Cardiac fibroblast (primary cell): Measurements from ENCODE around the gene SRGAP2C.
"Not testable (repeated sequence)": the region's sequence is repeated elsewhere in the genome, so short reads cannot be mapped to it uniquely, and the experiment has no call there.

Source experiments
- DNase-seq, 2 donors: peaks; one replicate each; pipeline versions ENCODE4 v3.0.0 to v3.0.0-alpha.2; 2010; ENCODE audit warnings: low read depth in 2 of 2
- H3K4me3 ChIP-seq, 2 donors: replicated peaks in 1 of 2; 1 replicate in 1 of 2; 2 replicates in 1 of 2; pipeline ENCODE4 v1.5.1; 2011; ENCODE audit warnings: low read depth in 2 of 2, low read length in 2 of 2, mild to moderate bottlenecking in 2 of 2, moderate library complexity in 1 of 2
- TF ChIP-seq, protein P1 (sequence below): IDR thresholded peaks from one replicate; pipeline ENCODE4 v1.5.1; 2011; ENCODE audit warnings: low read depth, mild to moderate bottlenecking, low read length, inconsistent platforms

SRGAP2C gene

DNA sequence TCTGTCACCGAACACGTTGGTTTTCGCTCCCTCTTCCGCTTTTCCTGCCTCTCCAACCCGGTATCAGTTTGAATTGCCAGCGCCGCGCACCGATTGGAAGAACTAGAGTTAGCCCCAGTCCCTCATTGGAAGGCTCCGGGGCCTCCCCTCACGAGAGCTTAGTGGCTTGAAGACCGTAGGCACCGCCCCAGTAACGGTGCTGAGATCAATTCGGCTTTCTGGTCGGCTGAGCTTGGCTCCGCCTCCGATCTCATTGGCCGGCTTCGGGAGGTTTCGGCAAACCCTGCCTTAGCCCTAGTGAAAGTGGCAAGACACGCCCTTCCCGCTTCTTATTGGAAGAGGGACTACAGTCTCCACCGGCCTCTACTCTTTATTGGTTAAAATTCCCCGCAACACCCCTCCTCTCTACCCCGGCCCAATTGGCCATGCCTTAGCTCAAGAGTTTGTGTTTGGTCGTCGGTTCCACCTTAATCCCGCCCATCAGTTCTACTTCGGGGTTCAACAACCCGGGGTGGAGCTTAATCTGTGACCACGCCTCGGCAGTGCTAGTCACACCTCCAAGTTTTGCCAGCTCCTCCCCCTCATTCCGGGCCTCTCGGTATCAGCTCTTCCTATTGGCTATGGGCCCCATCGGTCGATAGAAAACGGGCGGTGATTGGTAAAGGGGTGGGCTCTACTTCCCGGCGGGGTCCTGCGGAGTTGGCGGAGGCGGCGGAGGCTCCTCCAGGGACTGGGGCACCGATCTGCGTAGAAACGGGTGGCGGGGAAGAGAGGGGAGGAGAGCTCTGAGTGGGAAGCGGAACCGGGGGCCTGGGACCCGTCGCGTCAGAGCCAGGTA lies at the start of gene SRGAP2C, which contains the start of gene FAM72B:
SRGAP2C (plus strand) TSS at position 686 of the 838 bp plus-strand sequence. CDS start 2,472 bp downstream, outside the sequence.
FAM72B (minus strand) TSS at position 51 of the 838 bp plus-strand sequence. CDS start 851 bp downstream, outside the sequence.
- DNase-seq, result peak; percentile 99 to 100
- H3K4me3 ChIP-seq, result peak within 1 kb of the TSS; percentile 40 to 52

DNA sequence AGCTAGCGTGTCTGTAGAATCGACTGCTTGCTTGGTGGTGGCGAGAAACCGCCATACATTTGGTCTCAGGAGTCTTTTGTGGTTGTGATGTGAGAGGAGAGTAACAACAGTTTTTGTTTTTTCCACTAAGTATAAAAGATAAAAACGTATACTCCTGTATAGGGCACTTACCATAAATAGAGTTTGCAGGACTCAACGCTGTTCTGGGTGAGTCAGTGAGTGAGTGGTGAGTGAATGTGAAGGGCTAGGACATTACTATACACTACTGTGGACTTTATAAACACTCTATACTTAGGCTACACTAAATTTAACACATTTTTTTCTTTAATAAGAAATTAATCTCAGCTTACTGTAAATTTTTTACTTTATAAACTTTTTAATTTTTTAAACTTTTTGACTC lies 44.4 kb upstream of the SRGAP2C start:
- not testable (repeated sequence) for H3K4me3 ChIP-seq, DNase-seq

DNA sequence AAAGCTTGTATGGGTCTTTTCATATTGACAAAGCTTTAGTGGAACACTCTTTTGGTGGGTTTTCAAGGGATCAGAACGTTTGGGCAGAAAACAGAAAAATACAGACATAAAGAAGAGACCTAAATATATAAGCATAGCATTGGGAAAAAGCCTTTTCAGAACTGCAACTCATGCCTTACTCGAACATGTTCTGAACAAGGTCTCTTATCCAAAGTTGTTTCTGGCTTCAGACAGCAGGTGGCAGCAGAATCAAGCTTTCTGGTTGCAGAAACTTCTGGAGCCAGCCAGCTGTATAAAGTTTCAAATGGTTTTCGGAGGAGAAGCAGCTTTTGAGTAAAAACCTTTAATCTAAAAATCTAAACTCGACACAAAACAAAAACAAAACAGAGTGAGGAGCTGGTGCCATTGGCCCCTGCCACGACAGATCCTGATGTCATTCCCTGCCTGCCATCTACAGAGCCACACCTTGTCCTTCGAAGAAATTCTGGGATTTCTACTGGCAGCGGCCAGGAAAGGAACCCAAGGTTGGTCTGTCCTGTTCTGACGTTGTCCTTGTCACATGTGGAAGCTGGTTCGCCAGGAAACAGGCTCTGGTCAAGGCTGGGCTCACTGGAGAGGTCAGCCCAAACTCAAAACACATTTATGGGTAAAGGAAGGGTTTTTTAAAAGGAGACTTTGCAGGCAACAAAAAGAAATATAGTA lies 36.1 kb upstream of the SRGAP2C start:
- not testable (repeated sequence) for DNase-seq, H3K4me3 ChIP-seq

DNA sequence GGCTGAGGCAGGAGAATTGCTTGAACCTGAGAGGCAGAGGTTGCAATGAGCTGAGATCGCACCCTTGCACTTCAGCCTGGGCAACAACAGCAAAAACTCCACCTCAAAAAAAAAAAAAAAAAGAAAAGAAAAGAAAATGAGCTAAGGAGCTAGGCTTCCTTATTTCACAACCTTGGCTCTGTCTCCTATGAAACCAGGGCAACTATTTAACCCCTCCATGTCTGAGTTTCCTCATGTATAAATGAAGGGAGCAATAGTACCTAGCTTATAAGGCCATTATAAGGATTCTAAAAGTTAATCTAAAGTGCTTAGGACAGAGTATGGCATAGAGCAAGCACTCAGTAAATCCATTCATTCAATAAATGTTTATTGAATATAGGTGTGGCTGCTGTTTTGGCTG lies 33.5 kb upstream of the SRGAP2C start:
- not testable (repeated sequence) for DNase-seq, H3K4me3 ChIP-seq

DNA sequence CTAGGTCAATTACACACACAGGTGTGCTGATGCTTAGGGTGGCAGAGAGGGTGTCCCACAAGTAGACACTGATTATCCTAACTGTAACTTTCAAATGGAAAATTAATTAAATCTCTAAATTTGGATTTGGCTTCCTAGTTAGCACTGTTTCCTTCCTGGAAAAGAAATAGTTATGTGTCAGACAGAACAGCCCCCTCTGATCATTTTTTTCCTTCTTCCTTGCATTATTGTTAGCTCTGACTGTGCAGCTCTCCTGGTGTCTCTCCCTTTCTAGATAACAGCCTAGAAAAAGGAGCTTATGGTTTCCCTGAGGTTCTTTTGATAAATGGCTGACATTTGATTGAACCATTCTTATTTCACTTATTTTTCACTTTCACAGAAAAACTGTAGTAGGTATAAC lies 32.0 kb upstream of the SRGAP2C start:
- not testable (repeated sequence) for DNase-seq, H3K4me3 ChIP-seq

DNA sequence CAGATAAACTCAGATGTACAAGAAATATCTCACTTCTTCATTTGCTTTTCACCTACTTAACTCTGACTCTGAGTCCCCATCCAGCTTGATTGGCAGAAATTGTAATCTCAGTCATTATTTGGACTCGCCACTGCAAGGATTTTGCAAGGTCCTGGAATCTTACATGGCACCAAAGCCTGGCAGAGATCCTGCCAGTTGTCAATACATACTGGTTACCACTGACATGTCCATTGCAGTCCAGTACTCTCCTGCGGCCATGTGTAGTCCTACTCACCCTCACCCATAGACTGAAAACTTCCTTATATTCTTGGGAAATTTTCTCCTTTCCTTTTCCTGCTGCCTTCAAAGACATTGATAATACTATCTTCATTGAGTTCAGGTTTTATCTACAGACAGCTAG lies 30.0 kb upstream of the SRGAP2C start:
- DNase-seq, H3K4me3 ChIP-seq: not testable (repeated sequence)

DNA sequence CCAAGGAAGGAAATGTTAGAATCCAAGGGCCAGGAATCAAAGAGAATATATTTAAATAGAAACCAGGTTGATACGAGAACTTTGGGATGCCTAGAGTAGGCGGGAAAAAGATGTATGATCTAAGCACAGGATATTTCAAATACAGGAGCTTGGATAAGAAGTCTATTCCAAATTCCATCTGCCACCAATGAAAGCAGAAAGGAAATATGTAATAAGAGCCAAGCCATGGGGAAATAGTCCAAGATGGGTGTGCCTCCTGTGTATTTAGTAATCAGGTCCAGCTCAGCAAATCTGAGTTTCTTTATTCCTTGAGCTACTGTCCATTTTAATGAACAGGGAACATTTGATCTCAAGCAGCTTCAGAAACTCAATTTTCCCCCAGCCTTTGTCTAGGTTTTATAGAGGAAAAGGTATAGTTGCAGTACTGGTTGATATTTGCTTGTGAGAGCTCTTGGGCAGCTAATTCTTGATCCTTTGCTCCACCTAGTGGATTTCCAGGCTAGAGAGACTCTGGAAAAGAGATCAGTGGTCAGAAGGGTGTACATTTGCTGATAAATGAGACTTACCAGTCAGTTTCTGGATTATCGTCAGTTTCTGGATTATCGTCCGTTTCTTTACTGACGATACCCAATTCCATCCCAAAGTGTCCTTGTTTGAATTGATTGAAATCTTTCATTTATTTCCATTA lies 29.0 kb upstream of the SRGAP2C start:
- H3K4me3 ChIP-seq, result not testable (repeated sequence)
- peak; percentile 44 to 56 for DNase-seq
- TF ChIP-seq, protein P1, sequence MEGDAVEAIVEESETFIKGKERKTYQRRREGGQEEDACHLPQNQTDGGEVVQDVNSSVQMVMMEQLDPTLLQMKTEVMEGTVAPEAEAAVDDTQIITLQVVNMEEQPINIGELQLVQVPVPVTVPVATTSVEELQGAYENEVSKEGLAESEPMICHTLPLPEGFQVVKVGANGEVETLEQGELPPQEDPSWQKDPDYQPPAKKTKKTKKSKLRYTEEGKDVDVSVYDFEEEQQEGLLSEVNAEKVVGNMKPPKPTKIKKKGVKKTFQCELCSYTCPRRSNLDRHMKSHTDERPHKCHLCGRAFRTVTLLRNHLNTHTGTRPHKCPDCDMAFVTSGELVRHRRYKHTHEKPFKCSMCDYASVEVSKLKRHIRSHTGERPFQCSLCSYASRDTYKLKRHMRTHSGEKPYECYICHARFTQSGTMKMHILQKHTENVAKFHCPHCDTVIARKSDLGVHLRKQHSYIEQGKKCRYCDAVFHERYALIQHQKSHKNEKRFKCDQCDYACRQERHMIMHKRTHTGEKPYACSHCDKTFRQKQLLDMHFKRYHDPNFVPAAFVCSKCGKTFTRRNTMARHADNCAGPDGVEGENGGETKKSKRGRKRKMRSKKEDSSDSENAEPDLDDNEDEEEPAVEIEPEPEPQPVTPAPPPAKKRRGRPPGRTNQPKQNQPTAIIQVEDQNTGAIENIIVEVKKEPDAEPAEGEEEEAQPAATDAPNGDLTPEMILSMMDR, result peak; percentile 14

DNA sequence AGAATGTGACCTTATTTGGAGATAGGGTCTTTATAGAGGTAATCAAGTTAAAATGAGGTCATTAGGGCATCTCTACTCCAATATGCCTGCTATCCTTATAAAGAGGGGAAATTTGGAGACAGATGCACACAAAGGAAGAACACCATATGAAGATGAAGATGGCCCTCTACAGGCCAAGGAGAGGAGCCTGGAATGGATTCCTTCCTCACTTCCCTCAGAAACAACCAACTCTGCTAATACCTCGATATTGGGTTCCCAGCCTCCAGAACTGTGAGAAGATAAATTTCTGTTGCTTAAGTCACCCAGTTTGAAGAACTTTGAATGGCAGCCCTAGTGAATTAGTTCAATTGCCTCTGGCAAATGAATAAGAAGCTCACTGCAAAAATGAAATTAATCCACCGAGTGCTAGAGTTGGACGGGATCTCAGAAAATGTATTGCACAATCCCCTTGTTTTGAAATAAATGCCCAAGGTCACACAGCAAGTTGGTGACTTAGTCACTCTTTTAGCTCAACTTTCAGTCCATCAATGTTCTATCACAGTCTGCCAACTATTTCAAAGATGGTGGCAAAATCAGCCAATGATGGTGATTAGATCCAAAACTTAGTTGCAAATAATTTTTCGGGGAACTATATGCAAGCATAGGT lies 27.7 kb upstream of the SRGAP2C start:
- not testable (repeated sequence) for DNase-seq, H3K4me3 ChIP-seq

DNA sequence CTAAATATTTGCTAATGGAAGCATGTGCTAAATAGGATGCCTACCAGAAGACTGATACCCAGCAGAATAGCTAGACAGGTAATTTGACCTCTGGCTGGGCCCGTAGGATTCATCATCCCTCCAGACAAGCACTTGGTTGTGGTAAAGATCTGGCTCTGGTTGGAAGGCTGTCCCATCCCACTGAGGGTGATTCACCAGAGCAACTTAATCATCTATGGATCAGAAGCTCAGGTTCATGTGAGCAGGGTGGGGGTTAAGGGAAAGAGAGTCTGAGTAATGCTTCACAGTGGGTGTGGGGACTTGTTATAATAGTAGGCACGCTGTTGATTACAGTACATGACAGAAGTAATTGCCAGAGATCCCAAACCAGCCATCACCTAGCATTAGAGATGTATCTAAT lies 27.2 kb upstream of the SRGAP2C start:
- not testable (repeated sequence) for DNase-seq

DNA sequence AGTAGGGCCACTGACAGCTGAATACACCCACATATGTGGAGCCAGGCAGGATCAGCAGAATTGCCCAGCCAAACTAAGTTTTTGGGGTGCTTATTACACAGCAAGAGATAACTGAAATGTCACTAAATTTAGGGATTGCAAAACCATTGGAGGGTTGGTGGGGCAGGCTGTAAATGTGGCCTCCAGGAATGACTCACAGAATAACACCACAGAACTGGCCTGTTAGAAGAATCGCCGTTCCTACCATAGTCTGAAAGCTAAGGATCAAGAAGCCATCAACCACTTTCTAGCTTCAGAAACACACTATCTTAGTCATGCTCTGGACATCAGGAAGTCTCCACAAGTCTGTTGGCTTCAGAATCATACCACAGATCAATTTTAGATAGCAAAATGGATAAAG lies 24.7 kb upstream of the SRGAP2C start:
- H3K4me3 ChIP-seq, result not testable (repeated sequence)
- DNase-seq, result peak in 1 of 2 donors; percentile 0

More for the DNA sequence above, 27.2 kb upstream of the SRGAP2C start:
- not testable (repeated sequence) for H3K4me3 ChIP-seq

DNA sequence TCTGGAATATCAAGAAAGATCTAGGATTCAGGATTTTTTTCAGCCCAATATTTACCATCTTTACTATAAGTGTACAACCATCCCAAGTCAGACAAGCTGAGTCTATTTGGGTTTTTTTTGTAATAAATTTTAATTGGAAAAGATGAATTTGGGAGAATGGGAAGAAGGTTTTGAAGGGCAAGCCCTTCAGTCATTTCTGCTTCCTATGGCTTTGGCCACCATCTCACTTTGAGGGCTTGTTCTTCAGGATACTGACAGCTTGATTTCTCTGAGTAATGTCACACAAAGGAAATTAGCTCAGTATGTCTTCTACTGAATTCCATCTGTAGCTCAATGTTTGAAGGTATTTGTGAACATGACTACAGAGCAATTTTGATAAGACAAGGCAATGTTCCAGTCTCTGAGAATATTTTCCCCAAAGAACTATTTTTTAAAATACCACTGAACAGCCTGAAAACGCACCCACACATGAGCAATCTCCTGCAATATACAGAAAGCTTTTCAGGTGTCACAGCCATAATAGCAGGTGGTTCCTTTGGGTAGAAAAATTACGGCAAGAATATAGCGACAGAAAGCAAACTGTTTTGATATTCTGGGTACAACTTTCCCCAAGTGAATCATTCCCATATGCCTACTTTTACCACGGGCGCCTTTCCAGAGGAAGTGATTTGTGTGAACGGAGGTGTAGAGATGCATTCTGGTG lies 23.4 kb upstream of the SRGAP2C start:
- not testable (repeated sequence) for DNase-seq, H3K4me3 ChIP-seq

DNA sequence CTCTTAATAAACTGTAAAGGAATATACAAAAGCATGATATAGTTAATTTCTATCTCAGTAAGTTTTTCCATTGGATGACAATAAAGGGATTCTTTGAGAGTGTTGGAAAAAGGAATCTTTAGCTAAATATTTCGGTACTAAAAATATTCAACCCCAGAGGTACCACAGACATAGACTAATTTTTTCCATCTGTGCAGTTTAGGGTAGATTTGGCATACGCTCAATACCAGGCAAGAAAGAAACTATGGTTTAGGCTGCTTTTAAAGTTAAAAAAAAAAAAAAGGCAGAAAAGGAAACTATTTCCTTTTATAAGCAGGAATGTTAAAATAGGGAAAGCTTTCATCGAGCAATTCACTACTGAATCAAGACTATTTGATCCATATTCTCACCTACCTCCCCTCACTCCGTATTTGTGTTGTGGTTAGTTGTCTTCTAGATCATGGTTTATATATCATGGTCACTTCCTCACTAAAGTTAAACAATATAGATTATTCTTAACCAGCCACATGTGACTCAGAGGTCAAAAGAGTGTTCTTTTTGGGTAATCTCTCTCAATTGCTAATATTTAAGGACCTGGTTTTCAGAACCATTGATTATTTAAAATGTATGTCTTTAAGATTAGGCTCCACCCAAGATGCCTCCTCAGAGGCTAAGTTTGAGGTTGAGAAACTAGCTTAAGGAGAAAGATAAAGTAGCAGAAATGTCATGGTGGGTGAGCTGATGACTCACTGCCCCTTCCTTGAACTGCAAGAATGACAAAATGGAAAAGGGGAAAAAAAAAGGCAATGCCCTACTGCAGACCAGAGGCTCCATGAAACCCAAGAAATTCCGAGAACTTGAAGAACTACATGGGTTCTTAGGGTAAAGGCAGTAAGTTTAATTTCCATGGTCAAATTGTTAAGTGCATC lies 20.7 kb upstream of the SRGAP2C start:
- peak; percentile 45 to 73 for DNase-seq
- H3K4me3 ChIP-seq, result not testable (repeated sequence)

DNA sequence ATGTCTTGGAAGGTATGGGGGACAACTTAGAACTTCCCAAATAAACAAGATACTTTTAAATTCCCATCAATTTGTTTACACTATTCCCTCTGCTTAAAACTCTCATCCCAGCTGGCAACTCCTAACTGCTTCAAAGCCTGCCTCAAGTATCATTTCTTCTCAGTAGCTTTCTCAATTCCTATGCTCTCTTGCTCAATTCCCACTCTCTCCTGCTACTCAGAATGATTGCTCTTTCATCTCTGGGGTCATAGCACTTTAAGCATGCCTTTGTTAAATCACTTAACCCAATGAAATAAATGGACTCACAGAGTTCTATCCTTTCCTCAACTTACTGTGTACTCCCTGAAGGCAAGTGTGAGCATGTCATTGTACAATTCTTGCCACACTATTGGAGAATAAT lies 19.5 kb upstream of the SRGAP2C start:
- peak; percentile 1 to 26 for DNase-seq
- H3K4me3 ChIP-seq, result not testable (repeated sequence)

DNA sequence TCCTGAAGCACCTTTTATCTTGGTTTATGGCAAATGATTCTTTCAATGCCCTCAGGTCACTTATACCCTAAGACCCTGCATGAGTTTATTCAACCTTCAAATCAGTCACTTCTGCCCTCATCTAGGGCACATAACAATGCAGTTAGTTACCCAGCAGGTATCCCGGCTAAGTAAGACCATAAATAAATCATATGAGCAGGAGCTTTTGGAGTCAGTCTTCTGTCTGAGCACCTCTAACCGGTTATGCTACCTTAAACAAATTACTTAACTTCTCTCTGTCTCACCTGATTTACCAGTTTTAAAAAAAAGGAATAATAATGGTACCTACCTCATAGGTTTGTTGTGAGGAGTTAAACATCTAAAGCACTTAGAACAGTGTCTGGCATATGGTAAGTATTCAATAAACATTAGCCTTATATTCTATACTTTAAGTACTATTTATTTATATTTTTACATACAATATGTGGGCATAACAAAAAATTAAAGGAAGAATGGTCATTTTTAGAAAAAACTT lies 17.5 kb upstream of the SRGAP2C start:
- not testable (repeated sequence) for DNase-seq, H3K4me3 ChIP-seq

DNA sequence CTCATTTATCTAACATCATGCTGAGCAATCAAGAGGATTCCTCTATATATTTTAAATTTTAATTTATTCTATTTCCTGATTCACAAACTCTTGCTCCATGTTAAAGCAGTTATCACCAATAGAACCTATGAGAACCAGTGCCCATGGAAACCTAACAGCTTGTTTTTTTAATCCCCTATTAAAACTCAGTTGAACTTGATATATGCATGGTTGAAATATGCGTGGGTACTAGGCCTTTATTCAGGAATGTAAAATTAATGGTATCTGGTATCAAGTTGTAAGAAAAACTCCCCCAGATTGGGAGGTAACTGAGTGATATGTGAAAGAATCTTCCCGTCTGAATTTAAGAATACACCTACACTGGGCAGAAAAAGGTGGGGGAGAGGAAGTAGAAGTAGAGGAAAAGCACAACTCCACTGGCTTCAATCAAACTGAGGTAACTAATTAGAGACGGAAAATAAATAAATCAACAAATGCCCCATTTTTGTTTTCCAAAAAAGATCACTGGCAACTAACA lies 16.6 kb upstream of the SRGAP2C start:
- DNase-seq, H3K4me3 ChIP-seq: not testable (repeated sequence)
